PFSK-1 (cell line): ENCODE measurements around the gene PPP4C. TPM values are rescaled to one million over a fixed set of nuclear protein-coding genes. Genes with fewer than 3 reads are reported as not detected.

Experiments used
- FOXP2 ChIP-seq: optimal IDR thresholded peaks from 2 replicates; pipeline ENCODE3; 2011; ENCODE audit warnings: borderline replicate concordance, control low read depth, inconsistent platforms; ENCODE audit not compliant: insufficient read depth; ENCODE audit errors: extremely low read length, extremely low read depth
- POLR2AphosphoS5 ChIP-seq: IDR thresholded peaks from 2 replicates; pipeline ENCODE4 v1.6.1; 2012; ENCODE audit warnings: low read depth, mild to moderate bottlenecking, control low read depth, low read length, moderate library complexity
- REST ChIP-seq, 2 experiments: IDR thresholded peaks; 2 replicates each; pipeline versions ENCODE4 v1.6.1 to v1.8.0; 2011 to 2012; ENCODE audit warnings: low read depth in 2 of 2, low read length in 2 of 2, control low read depth in 1 of 2, inconsistent platforms in 1 of 2, mild to moderate bottlenecking in 1 of 2, moderate library complexity in 1 of 2; ENCODE audit not compliant: insufficient read depth in 1 of 2
- SIN3A ChIP-seq: IDR thresholded peaks from 2 replicates; pipeline ENCODE4 v1.6.1; 2012; ENCODE audit warnings: mild to moderate bottlenecking, low read length, moderate library complexity, borderline replicate concordance; ENCODE audit not compliant: insufficient read depth
- TAF1 ChIP-seq: IDR thresholded peaks from 2 replicates; pipeline ENCODE4 v1.6.1; 2012; ENCODE audit warnings: low read length, control low read depth, borderline replicate concordance; ENCODE audit not compliant: insufficient read depth
- polyA plus RNA-seq: library from polyadenylated mRNA; unstranded; fragments of >200 nt; gene quantifications from one replicate; pipeline ENCODE4 v1.2.1, GENCODE V29; 2012; ENCODE audit warnings: low read depth, missing spikeins; ENCODE audit not compliant: insufficient read length

Gene PPP4C
- polyA plus RNA-seq = 163 TPM

- peak; percentile 91 for TF ChIP-seq TAF1
- TF ChIP-seq REST (IDR thresholded peaks at IDR 0.05; ENCODE audit: insufficient read depth in 1 of 2, low read depth in 2 of 2, low read length in 2 of 2) = no peak; a peak in 1 of 4 replicates
- no peak for TF ChIP-seq SIN3A
- peak; percentile 94 for TF ChIP-seq POLR2AphosphoS5
- peak; percentile 48 for TF ChIP-seq FOXP2
Observed at GRCh38 chr16:30075503-30076275, at the start of gene PPP4C. Gene PPP4C, plus strand, starts transcription at chr16:30075994. Its CDS starts 384 bp downstream, at chr16:30076378.

- TF ChIP-seq SIN3A (no peak), FOXP2 (no peak), REST (IDR thresholded peaks at IDR 0.05; ENCODE audit: insufficient read depth in 1 of 2, low read depth in 2 of 2, low read length in 2 of 2) (no peak), TAF1 (no peak), POLR2AphosphoS5 (no peak)
Observed at GRCh38 chr16:30026449-30026848, 49.3 kb upstream of the PPP4C start.

- TF ChIP-seq SIN3A = no peak
- no peak for TF ChIP-seq FOXP2
- no peak for TF ChIP-seq REST (IDR thresholded peaks at IDR 0.05; ENCODE audit: insufficient read depth in 1 of 2, low read depth in 2 of 2, low read length in 2 of 2)
Observed at GRCh38 chr16:30027588-30028437, 48.0 kb upstream of the PPP4C start.

- no peak for TF ChIP-seq FOXP2
- peak; percentile 94 to 98 for TF ChIP-seq REST (IDR thresholded peaks at IDR 0.05; ENCODE audit: insufficient read depth in 1 of 2, low read depth in 2 of 2, low read length in 2 of 2)
Observed at GRCh38 chr16:30028438-30029076, 47.2 kb upstream of the PPP4C start.
